Activated T-helper 1 cell treated with anti-CD3 and anti-CD28 coated beads, Interleukin-2, amount 50 U/mL, for 16 hours (primary cell): Measurements from ENCODE around the gene CARD11.
"Not testable (repeated sequence)": the region's sequence is repeated elsewhere in the genome, so short reads cannot be mapped to it uniquely, and the experiment has no call there.

Experiments used
- DNase-seq, 2 donors: peaks; one replicate each; pipeline ENCODE4 v3.0.0-alpha.2; 2020; ENCODE audit warnings: low read depth in 1 of 2, low spot score in 1 of 2

CARD11 gene

DNA sequence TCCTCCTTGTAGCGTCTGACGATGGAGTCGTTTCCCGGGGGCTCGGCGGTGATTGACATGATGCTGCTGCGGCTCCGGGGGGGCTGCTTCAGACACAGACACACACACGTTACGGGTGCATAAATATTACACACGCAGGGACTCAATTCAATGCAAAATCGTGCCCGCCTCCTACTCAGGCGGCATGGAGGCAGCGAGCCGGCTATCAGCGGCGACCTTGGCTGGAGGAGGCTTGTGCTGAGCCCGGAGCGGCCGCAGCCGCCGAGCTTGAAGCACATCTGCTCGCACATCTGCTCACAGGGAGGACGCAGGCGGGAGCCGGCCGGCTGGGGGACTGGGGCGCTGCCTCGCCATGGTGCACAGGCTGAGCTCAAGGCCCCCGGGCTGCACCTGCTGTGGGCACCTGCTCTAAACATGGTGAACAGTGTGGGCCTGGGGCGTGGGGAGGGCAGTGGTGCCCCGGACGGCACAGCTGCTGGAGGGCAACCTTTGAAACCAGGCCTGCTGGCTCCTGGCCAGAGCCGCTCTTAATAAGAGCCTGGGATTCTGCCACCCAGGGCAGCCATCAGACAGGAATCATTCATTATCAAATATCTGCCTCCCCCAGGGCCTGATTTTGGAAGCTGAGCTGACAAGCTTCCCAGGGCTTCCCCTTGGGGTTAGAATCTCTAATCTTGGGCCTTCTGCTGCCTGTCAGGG, 114.9 kb downstream of the CARD11 start:
- no peak for DNase-seq

DNA sequence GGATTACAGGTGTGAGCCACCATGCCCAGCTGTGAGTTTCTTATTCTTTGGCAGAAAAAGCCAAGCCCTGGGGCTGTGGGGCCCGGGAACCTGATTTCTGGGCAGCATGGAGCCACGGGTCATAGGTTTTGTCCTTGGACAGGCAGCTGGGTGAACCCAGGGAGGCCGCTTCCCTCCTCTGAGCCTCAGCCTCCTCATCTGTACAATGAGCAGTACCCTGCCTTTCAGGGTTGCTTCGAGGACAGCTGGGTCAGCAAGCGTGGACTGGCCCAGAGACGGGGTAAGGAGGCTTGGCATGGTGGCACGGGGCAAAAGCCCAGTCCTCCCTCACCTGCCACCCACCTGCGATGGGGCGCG, 115.4 kb downstream of the CARD11 start:
- no peak for DNase-seq

DNA sequence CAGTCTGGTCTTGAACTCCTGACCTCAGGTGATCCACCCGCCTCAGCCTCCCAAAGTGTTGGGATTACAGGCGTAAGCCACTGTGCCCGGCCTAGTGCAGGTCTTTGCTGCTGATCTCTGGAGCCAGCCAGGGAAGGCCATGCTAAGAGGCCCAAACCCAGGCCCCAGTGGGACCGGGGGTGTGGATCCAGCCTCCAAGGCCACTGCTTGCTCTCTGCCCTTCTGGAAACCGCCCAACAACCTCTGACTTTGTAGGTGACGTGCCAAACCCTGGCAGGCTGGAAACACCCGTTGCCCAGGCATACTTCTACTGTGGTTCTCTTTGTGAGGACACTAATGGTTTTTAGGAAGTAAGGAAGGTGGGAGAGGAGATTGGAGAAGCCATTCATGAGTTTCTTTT, 116.1 kb downstream of the CARD11 start:
- DNase-seq: no peak

DNA sequence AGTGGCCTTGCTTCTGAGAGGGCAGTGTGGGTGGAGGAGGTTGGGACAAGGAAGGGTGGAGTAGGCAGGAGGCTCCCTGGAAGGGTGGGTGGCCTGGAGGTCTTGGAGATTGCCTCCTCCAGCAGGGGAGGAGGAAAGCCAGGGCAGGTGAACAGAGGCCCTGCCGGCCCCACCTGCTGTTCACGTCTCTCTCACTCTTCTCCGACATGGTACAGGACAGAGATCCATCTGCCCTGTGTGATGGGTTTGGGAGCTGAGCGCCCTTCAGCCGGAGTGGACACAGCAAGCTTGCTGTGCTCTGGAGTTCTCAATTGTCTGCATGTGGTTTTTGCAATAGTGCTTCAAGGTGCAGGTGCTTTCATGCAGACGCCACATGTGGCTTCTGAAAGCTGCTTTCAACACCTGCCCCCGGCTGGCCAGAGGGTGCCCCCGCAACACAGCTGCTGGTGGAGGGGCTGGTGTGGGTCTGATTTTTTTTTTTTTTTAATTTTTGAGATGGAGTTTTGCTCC, 116.7 kb downstream of the CARD11 start:
- no peak for DNase-seq

DNA sequence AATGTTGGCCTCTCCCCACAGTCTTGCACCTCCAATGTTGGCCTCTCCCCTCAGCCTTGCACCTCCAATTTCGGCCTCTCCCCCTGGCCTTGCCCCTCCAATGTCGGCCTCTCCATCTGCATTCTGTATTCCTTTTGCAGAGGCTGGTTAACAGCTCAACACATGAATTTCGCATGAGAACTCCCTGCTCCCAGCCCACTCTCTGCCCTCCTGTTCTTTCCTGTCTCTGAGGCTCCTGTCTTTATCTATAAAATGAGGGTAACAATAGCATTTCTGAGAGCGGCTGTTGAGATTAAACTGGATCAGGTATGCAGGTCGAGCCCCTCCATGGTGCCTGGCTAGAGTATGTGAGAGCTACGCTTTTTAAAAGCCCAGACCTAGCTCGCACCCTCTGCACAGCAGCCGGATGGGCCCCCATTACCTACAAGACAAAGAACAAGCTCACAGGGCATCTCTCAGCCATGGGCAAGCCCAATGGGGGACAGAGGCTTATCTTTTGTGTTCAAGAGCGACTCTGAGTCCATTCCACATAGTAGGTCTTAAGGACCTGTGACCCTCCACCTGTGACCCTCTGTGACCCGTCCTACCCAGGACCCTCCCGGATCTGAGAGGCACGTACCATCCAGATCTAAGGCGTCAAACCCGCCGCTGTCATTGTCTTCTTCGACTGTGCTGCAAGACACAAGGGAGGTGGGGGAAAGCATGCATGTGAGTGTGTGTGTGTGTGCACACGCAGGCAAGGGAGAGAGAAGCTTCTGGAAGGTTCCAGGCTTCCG, 117.4 kb downstream of the CARD11 start:
- no peak for DNase-seq

DNA sequence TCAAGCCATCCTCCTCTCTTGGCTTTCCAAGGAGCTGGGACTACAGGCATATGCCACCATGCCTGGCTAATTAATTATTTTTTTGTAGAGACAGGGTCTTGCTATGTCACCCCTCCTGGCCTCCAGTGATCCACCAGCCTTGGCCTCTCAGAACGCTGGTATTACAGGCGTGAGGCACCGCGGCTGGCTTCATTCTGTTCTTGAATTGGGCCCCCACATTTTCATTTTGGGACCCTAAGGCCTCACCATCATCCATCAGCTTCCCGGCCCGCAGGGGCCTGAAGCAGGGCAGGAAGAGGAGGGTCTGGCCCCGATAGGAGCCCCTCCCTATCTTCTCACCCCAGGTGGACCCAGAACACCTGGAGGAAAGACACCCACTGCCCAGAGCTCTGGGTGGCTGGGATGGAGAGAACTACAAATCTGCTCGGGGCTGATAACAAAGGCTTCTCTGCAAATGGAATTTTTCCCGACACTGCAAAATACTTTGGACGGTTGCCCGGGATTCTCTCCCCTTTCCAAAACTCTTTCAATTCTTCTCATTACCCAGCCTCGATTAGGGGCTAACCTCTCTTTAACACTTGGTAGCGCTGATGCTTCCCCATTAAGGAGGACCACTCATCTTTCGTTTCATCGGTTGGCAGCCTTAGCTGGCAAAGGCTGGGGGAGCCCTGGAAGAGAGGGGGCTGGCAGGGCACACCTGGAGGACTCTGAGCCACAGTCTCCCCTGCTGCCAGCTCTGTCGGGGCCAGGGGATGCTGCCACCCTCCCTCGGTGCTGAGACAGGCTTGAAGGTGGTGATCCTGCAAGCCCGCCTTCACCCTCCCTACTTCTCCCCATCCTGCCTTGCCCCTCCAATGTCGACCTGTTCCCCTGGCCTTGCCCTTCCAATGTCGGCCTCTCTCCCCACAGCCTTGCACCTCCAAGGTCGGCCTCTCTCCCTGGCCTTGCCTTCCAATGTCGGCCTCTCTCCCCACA, 118.5 kb downstream of the CARD11 start:
- no peak for DNase-seq

DNA sequence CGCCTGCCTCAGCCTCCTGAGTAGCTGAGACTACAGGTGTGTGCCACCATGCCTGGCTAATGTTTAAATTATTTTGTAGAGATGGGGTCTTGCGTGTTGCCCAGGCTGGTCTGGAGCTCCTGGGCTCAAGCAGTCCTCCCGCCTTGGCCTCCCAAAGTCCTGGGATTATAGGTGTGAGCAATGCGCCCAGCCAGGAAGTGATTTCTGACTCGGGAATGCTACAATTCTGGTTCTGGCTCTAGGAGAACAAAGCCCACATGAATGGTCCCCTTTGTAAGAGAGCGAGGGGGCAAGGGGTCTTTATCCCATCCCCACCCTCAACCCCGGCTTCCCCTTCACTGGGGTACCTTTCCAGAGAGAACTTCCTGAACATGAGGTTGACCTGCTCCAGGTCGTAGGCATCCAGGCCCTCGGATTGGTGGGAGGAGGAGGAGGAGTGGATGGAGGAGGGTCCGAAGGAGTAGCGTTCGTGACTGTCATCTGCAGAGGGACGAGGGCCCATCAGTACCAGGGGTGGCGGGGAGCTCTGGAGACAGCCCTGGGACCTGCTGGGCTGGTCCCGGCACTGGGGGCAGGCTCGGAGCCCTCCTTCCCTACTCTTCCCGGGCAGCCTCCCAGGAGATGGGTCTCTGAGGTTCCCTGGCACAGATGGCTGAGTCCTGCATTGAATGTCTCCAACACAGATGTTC, 119.6 kb downstream of the CARD11 start:
- DNase-seq: no peak

DNA sequence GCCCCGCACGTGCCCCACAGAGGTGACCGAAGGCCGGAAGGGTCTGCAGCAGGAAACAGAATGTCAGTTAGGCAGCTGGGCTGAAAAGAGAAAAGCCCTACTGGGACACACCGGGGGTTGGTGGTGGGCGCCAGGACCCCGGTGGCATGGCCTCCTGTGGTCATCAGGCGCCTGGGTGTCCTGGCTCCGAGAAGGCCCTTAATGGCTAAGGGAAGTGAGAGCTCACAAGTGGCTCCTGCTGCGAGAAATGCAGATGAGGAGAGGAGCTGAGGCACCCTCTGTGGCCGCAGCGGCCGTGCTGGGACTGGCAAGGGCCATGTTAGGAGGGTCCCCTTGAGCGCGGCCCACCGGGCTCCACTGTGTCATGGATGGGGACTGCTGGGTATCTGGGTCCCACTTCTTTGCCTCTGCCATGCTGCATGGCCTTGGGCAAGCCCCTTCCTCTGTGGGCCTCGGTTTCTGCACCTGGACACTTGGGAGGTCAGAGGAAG, 120.3 kb downstream of the CARD11 start:
- no peak for DNase-seq

DNA sequence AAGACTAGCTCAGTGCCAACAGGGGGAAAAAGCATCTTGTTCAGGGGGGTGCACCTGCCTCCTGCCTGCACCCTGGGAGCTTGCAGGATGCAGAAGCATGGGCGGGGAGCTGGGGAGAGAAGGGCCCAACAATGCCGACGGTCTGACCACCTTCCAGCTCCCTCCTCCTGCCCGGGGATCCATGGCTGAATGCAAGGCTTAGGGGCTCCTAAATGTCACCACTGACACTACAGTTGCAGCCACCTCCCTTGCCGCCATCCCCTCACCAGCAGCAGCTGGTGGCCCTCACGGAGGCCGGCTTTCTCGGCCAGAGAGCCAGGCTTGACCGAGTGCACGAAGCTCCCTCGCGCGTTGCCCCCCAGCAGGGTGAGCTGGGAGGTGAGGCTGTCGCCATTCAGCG, 120.8 kb downstream of the CARD11 start:
- no peak for DNase-seq

DNA sequence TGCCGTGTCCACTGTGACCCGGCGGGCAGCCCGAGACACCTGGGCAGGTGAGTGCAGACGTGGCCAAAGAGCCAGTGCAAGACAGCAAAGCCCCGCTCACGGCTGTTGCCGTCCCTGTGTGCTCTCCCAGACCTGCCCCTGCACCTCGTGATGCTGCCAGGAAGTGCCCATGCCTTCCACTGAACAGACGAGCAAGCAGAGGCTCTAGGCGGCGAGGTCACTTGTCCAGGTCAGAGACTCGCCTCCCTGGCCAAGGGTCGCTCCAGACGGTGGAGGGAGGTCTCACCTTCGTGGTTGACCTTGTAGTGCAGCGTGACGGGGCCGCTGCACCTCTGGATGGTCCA, 121.3 kb downstream of the CARD11 start:
- DNase-seq: no peak

DNA sequence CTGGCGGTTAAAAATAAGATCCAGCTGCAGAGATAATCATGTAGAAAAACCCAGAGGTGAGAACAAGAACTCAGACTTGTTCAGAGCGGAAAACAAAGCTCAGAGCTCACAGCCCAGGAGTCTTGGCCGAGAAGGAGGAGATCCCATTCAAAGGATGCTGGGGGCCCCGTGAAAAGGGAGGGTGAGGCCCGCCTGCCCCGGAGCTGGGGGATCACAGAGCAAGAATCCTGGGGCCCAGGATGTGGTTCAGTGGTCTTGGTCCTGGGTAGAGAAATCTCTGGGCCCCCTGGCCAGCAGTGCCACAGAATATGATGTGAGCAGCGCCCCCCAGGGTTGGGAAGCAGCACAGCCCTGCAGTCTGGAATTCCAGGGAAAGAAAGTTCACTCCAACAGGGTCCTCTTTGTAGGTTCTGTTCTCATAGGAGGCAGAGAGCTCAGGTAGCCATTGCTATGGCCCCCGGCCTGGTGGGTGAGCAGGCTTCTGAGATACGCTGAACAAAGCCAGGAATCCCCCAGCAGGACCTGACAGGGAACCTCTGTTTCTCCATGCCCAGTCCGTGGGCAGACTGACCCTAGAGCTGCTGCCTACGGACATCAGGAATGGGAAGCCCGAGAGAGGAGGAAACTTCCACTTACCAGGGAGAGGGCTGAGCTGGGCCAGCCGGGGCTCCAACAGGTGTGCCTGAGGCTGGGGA, 121.9 kb downstream of the CARD11 start:
- no peak for DNase-seq

DNA sequence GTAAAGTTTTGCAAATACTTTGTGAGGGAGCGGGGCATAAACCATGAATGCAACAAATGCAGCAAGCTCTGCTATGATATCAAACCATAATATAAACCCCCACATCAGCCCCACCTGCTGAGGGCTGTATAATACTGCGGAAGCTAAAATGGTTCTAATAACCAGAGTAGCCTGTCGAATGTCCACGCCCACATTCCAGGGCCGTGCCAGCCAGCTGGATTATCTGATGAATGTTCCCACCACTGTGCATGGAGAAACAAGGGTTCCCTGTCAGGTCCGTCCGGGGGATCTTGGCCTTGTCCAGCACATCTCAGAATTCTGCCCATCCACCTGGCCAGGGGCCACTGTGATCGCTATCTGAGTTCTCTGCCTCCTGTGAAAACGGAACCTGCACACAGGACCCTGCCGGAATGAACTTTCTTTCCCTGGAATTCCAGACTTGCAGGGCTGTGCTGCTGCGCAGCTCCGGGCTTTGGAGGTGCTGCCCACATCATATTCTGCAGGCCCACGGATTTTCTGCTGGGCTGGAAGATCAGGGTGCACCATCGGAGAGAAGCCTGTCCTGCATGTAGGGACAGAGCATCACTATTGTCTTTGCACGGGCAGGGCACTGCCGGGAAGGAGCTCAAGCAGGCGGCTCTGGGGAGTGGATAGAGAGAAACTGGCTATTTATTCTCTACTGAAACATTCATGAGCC, 122.6 kb downstream of the CARD11 start:
- no peak for DNase-seq

DNA sequence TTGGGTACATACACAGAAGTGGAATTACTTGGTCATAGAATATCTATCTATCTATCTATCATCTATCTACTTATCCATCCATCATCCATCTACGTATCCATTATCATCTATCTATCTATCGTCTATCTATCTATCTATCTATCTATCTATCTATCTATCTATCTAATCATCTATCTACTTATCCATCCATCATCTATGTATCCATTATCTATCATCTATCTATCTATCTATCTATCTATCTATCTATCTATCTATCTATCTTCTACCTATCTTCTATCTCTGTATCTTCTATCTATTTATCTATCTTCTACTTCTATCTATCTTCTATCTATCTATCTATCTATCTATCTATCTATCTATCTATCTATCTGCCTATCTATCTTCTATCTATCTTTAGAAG, 123.2 kb downstream of the CARD11 start:
- not testable (repeated sequence) for DNase-seq

DNA sequence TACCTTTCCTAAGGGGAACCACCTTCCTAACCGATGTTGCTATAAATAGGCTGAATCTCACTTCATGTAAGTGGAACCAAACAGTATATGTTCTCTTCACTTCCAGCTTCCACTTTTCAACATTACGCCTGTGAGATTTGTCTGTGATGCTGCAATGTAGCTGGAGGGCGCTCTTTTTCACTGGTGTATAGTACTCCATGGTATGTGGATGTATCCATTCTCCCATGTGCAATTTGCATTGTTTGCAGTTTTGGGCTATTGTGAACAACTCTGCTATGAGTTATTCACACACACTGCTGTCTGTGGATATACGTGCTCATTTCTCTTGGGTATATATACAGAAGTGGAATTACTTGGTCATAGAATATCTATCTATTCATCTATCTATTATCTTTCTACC, 123.6 kb downstream of the CARD11 start:
- DNase-seq: no peak

DNA sequence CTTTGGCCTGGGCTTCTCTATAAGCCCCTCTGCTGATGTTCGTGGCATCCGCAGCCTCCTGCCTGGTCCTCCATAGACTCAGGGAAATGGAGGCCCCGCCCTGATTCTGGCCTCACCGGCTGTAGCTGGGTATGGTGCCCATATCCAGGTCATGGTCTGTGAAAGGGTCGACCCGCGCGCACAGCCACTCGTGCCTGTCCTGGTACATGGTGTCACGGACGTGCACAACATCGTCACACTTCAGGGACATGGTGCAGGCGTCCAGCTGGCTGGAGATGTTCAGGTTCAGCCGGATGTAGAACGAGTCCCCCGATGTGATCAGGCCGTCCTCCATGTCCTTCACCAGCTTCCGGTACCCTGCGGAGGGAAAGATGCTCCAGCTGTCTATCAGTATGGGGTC, 124.4 kb downstream of the CARD11 start:
- DNase-seq: no peak

DNA sequence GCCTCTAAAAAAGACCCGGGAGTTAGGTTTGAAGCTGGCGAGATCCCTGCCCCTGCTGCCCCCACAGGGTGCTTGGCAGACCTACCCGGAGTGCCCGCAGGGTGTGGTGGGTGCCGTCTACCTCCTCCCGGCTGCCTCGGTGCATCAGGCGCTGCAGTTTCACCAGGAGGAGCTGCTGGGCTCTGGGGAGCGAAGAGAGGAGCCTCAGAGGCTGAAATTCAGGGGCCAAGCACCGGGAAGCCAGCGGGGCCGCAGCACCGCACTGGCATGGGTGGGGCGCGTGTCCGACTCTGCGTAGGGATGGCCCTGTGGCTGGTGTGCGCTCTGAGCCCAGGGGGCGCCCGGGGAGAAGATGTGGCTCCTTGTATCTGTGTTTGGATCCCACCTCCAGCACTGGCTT, 125.3 kb downstream of the CARD11 start:
- DNase-seq: no peak

DNA sequence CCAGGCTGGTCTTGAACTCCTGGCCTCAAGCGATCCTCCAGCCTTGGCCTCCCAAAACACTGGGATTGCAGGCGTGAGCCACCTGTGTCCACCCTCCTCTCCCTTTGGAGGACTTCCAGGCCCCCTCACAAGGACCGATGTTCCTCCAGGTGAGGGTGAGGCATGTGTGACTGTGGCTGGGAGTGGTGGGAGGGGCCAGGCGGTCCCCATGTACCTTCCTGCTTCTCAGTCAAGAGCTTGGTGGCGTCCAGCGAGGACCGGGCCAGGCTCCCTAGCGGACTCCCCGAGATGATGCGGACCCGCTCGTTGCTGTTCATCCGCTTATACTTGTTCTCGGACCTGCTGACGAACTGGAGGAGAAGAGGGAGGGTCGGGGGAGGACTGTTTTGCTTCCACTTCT, 128.6 kb downstream of the CARD11 start:
- no peak for DNase-seq

DNA sequence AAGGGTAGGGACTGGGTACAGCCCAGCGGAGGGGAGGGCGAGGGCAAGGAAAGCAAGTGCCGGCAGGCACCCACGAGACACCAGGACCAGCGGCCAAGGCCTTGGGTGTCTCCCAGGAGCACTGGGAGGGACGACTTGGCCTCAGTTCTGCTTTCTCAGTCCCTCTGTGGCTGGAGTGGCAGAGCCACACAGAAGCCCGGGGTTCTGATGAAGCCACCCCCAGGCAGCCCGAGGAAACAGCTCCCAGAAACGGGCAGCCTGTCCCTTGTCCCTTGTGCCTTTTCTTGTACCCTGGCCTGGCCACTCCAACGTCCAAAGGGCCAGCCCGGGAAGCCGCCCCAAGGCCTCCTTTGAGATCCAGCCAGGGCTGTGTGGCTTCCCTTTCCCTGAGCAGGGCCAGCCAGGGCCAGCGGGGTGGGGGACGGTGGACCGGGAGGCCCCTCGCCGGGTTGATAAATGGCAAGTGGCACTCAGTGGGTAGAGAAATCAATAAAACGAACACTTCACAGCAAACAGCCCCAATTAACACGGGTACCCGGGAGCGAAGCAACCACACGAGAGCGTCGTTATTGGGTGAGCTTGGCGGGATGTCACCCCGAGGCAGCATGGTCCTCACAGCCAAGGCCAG, 129.8 kb downstream of the CARD11 start:
- DNase-seq: no peak
